Endothelial cell of umbilical vein (primary cell): Measurements from ENCODE around the gene PIANP. TPM values are rescaled to one million over a fixed set of nuclear protein-coding genes. Genes with fewer than 3 reads are reported as not detected.

Experiments used
- BruUV-seq: library from RNA; stranded (reverse); fragments of 400-500 nt; replicated peaks from 2 replicates; lab custom pipeline; 2021; lab: Mats Ljungman, UMichigan
- CTCF ChIA-PET: fragments of 300-600, 350-600 bp; sonication (Branson Sonifier 250); formaldehyde crosslinking; loops from one replicate; lab custom pipeline; 2021; ENCODE audit warnings: antibody characterized with exemption, inconsistent platforms; lab: Charles Lee
- POLR2A ChIA-PET: fragments of 300-600, 350-600 bp; sonication (Branson Sonifier 250); formaldehyde crosslinking; loops from one replicate; lab custom pipeline; 2021; ENCODE audit warnings: antibody characterized with exemption, inconsistent platforms; lab: Charles Lee
- DNase-seq: peaks from one replicate; pipeline ENCODE4 v3.0.0-alpha.2; 2011; ENCODE audit warnings: low read depth, low spot score
- FAIRE-seq: peaks from 2 replicates; lab custom pipeline; 2011; peaks lifted over from hg19 to GRCh38; lab: Jason Lieb, UNC
- H2AFZ ChIP-seq: 2 replicates; pipeline ENCODE4 v1.6.0; 2012; ENCODE audit warnings: low read depth, low read length, control low read depth, inconsistent platforms
- H3K27ac ChIP-seq: 2 replicates; pipeline ENCODE4 v1.5.1; 2011; ENCODE audit warnings: low read depth, mild to moderate bottlenecking, control low read depth, low read length, moderate library complexity; ENCODE audit not compliant: insufficient read depth
- H3K27me3 ChIP-seq, 2 experiments: 2 replicates each; pipeline versions ENCODE4 v1.6.0 to v1.6.1; 2011; ENCODE audit warnings: low read length in 2 of 2, mixed read lengths in 1 of 2; ENCODE audit not compliant: control insufficient read depth in 2 of 2, insufficient read depth in 2 of 2
- H3K36me3 ChIP-seq, 2 experiments: 2 replicates in 1 of 2; 3 replicates in 1 of 2; pipeline ENCODE4 v1.5.1; 2011; ENCODE audit warnings: low read length in 2 of 2, mild to moderate bottlenecking in 1 of 2, moderate library complexity in 1 of 2; ENCODE audit not compliant: control insufficient read depth in 2 of 2, insufficient read depth in 2 of 2; ENCODE audit errors: extremely low read depth in 1 of 2
- H3K4me1 ChIP-seq: 3 replicates; pipeline ENCODE4 v1.5.1; 2011; ENCODE audit warnings: mild to moderate bottlenecking, low read length; ENCODE audit not compliant: control insufficient read depth, insufficient read depth; ENCODE audit errors: extremely low read depth
- H3K4me2 ChIP-seq: 2 replicates; pipeline ENCODE4 v1.6.1; 2011; ENCODE audit warnings: low read length, control low read depth, mixed read lengths; ENCODE audit not compliant: insufficient read depth
- H3K4me3 ChIP-seq, 3 experiments: fragments of 200-600 bp in 1 of 3; sonication (generic), shearing (Covaris generic) in 1 of 3; replicated peaks in 1 of 3; 2 replicates each; pipeline ENCODE4 v1.5.1; 2011 to 2016; ENCODE audit warnings: control low read depth in 3 of 3, low read length in 3 of 3, mild to moderate bottlenecking in 2 of 3, inconsistent platforms in 1 of 3, low read depth in 1 of 3, moderate library complexity in 1 of 3; ENCODE audit not compliant: insufficient read depth in 1 of 3
- H3K79me2 ChIP-seq: 2 replicates; pipeline ENCODE4 v1.6.0; 2012; ENCODE audit warnings: low read length, inconsistent platforms; ENCODE audit not compliant: control insufficient read depth, insufficient read depth
- H3K9ac ChIP-seq: replicated peaks from 2 replicates; pipeline ENCODE3; 2011; ENCODE audit warnings: low read length, control low read depth; ENCODE audit not compliant: insufficient read depth; ENCODE audit errors: extremely low read depth
- H3K9me1 ChIP-seq: replicated peaks from 3 replicates; pipeline ENCODE4 v1.6.0; 2011; ENCODE audit warnings: mild to moderate bottlenecking, low read length; ENCODE audit not compliant: control insufficient read depth, insufficient read depth; ENCODE audit errors: extremely low read depth
- H3K9me3 ChIP-seq: replicated peaks from 2 replicates; pipeline ENCODE4 v1.5.1; 2012; ENCODE audit warnings: low read length, inconsistent platforms; ENCODE audit not compliant: control insufficient read depth, insufficient read depth
- H4K20me1 ChIP-seq: replicated peaks from 2 replicates; pipeline ENCODE3; 2011; ENCODE audit warnings: mild to moderate bottlenecking, low read length; ENCODE audit not compliant: control insufficient read depth, insufficient read depth; ENCODE audit errors: extremely low read depth
- EZH2 ChIP-seq: IDR thresholded peaks from 2 replicates; pipeline ENCODE4 v1.6.1; 2012; ENCODE audit warnings: borderline replicate concordance, low read depth, mild to moderate bottlenecking, moderate library complexity, low read length, inconsistent platforms; ENCODE audit not compliant: severe bottlenecking
- FOS ChIP-seq: IDR thresholded peaks from 2 replicates; pipeline ENCODE4 v1.6.1; 2011; ENCODE audit warnings: mild to moderate bottlenecking, low read length, moderate library complexity, borderline replicate concordance; ENCODE audit not compliant: insufficient read depth
- GATA2 ChIP-seq: IDR thresholded peaks from 2 replicates; pipeline ENCODE4 v1.7.0; 2011; ENCODE audit warnings: low read depth, mild to moderate bottlenecking, moderate library complexity, mixed read lengths, low read length; ENCODE audit not compliant: insufficient read length, insufficient read depth
- JUN ChIP-seq: IDR thresholded peaks from 2 replicates; pipeline ENCODE4 v1.6.1; 2011; ENCODE audit warnings: borderline replicate concordance, low read depth; ENCODE audit not compliant: insufficient read length, insufficient read depth
- MYC ChIP-seq: IDR thresholded peaks from one replicate; pipeline ENCODE4 v1.6.1; 2011; ENCODE audit warnings: mild to moderate bottlenecking, low read depth, low read length
- POLR2A ChIP-seq: IDR thresholded peaks from 2 replicates; pipeline ENCODE4 v1.6.1; 2012; ENCODE audit warnings: low read depth, mild to moderate bottlenecking, control low read depth, low read length
- POLR2AphosphoS5 ChIP-seq: IDR thresholded peaks from 2 replicates; pipeline ENCODE4 v1.6.1; 2012; ENCODE audit warnings: low read depth, mild to moderate bottlenecking, control low read depth, low read length, moderate library complexity; ENCODE audit not compliant: insufficient read depth
- dilution Hi-C: fragments of 300-500 bp; cut with MboI; formaldehyde crosslinking; loops from one replicate; pipeline ENCODE4 v1.15.0; 2019; ENCODE audit warnings: low sequenced_read_pairs; ENCODE audit not compliant: extremely low pct_ligation_motif_present
- intact Hi-C: fragments of 100-400 bp; cut with micrococcal nuclease; formaldehyde crosslinking; loops from one replicate; pipeline ENCODE4 v1.10.0; 2022
- polyA plus RNA-seq, 4 experiments: library from polyadenylated mRNA; depleted of rRNA in 3 of 4; stranded (reverse) in 3 of 4; unstranded in 1 of 4; fragments of >200 nt; gene quantifications; 2 replicates each; pipeline versions ENCODE4 v1.2.1 to v1.2.3, GENCODE V29; 2011 to 2012; ENCODE audit warnings: missing spikeins in 1 of 4
- total RNA-seq: library from RNA; stranded (reverse); gene quantifications from 2 replicates; pipeline ENCODE4 v1.2.3, GENCODE V29; 2021
- TF ChIP-seq, protein P1 (sequence below), 2 donors: IDR thresholded peaks; 1 replicate in 1 of 2; 2 replicates in 1 of 2; pipeline ENCODE4 v1.5.1; 2011; ENCODE audit warnings: low read length in 2 of 2, mild to moderate bottlenecking in 2 of 2, moderate library complexity in 2 of 2, control low read depth in 1 of 2, inconsistent platforms in 1 of 2, low read depth in 1 of 2; ENCODE audit not compliant: insufficient read depth in 1 of 2; ENCODE audit errors: extremely low read depth in 1 of 2
- TF ChIP-seq, protein P2 (sequence below): IDR thresholded peaks from 2 replicates; pipeline ENCODE4 v1.6.1; 2011; ENCODE audit not compliant: insufficient read depth, insufficient read length

The PIANP gene
- total and polyA plus RNA-seq, 2 donors (not counting 3 experiments of a cell fraction or from before 2014, with no cell fraction given): 0.10 to 0.55 TPM

DNA sequence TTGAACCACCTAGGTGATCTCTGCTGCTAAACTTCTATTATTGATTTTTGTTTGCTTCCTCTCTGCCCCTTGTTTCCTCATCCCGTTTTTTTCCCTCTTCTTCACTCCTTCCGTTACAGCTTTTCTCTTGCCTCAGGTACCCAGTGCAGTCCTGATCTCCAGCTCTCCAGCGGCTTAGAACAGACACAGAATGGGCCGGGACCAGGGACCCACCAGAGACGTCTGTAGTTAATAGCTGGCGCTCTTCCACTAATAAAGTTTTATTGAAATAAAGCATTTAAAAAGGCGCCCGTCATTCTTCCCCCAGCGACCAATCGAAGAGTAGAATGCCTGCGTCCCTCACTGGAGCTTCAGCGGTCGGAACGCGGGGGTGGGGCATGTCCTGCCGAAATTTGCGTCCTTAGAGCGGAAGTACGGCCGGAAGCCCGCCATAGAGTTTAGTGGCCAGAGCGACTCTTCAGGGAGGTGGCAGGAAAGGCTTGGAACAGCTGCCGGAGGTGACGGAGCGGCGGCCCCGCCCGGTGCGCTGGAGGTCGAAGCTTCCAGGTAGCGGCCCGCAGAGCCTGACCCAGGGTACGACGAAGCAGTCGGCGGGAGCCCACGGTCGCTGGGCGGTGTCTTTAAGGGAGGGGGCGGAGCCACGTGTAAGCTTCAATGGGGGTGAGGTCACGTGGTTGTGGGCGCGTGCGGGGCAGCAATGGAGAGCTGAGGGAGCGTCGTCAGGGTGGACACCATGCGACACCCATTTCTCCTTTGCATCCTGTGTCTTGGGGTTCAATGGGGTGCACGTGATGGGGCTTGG is 23.2 kb upstream of the PIANP start, which contains the start of gene COPS7A:
Gene COPS7A (plus strand): TSS at position 440 of the 802 bp plus-strand sequence. CDS start 611 bp downstream, outside the sequence.
- intact Hi-C loops: loop anchor here (1.0 kb wide), 5 partner anchors 29 to 107 kb away; partner anchors contain the start of genes ING4, MLF2 and ZNF384

More for the DNA sequence above, 23.2 kb upstream of the PIANP start, which contains the start of gene COPS7A:
- peak; percentile 14 for TF ChIP-seq FOS
- TF ChIP-seq GATA2: no peak
- no peak for TF ChIP-seq JUN
- TF ChIP-seq POLR2A: peak; percentile 35
- no peak for TF ChIP-seq EZH2
- peak; percentile 80 for TF ChIP-seq MYC
- TF ChIP-seq, protein P1, sequence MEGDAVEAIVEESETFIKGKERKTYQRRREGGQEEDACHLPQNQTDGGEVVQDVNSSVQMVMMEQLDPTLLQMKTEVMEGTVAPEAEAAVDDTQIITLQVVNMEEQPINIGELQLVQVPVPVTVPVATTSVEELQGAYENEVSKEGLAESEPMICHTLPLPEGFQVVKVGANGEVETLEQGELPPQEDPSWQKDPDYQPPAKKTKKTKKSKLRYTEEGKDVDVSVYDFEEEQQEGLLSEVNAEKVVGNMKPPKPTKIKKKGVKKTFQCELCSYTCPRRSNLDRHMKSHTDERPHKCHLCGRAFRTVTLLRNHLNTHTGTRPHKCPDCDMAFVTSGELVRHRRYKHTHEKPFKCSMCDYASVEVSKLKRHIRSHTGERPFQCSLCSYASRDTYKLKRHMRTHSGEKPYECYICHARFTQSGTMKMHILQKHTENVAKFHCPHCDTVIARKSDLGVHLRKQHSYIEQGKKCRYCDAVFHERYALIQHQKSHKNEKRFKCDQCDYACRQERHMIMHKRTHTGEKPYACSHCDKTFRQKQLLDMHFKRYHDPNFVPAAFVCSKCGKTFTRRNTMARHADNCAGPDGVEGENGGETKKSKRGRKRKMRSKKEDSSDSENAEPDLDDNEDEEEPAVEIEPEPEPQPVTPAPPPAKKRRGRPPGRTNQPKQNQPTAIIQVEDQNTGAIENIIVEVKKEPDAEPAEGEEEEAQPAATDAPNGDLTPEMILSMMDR (IDR thresholded peaks at IDR 0.05; ENCODE audit: extremely low read depth in 1 of 2, insufficient read depth in 1 of 2, low read depth in 1 of 2, low read length in 2 of 2): no peak
- TF ChIP-seq POLR2AphosphoS5: peak; percentile 91
- TF ChIP-seq, protein P2, sequence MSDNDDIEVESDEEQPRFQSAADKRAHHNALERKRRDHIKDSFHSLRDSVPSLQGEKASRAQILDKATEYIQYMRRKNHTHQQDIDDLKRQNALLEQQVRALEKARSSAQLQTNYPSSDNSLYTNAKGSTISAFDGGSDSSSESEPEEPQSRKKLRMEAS: peak; percentile 98
- H3K79me2 ChIP-seq: peaks cover 2% of the 10 kb centered on the region
- no peaks in the 10 kb centered on the region for H3K9me3 ChIP-seq
- no peaks in the 10 kb centered on the region for H4K20me1 ChIP-seq
- peaks cover 11% of the 10 kb centered on the region for H3K4me1 ChIP-seq
- peak within 1 kb of the TSS; percentile 63 for H2AFZ ChIP-seq
- BruUV-seq: TSS peak; percentile 87
- peak within 1 kb of the TSS; percentile 57 for H3K9ac ChIP-seq
- peak; percentile 98 for DNase-seq
- FAIRE-seq: peak; percentile 99
- H3K27me3 ChIP-seq: no peaks in the 10 kb centered on the region
- dilution Hi-C loops: no loop called here
- CTCF ChIA-PET: interaction anchor here (0.7 to 2.8 kb wide), 13 partner anchors 10 to 128 kb away, joined by 3 to 15 read pairs (median 4); partner anchors contain the start of genes CDCA3, MLF2, PTMS and USP5
- no peaks in the 10 kb centered on the region for H3K9me1 ChIP-seq
- POLR2A ChIA-PET: interaction anchor here (0.6 to 1.5 kb wide), 5 partner anchors 29 to 167 kb away, joined by 3 to 13 read pairs (median 6); partner anchors contain the start of genes CDCA3, MLF2, PTMS and ZNF384
- H3K27ac ChIP-seq: peak within 1 kb of the TSS; percentile 52
- peaks cover 0 to 3% of the 10 kb centered on the region in 2 experiments for H3K36me3 ChIP-seq
- H3K4me3 ChIP-seq: peak within 1 kb of the TSS; percentile 45 to 48 (median 47)
- peak within 1 kb of the TSS; percentile 70 for H3K4me2 ChIP-seq
